HEK293 (cell line): Measurements from ENCODE around the gene FADS2.

ENCODE experiments used
- CTCF ChIA-PET: fragments of 350-600 bp; formaldehyde crosslinking; extraction: SDS; loops from one replicate; lab custom pipeline; 2021; ENCODE audit warnings: antibody characterized with exemption; lab: Yijun Ruan, JAX
- POLR2A ChIA-PET: fragments of 300-600 bp; formaldehyde crosslinking; extraction: SDS; loops from one replicate; lab custom pipeline; 2020; ENCODE audit warnings: antibody characterized with exemption, inconsistent platforms; lab: Yijun Ruan, JAX
- H3K27ac ChIP-seq: fragments of 200-500 bp; sonication (Bioruptor generic); 2 replicates; pipeline ENCODE4 v1.5.1; 2014; ENCODE audit warnings: low read depth, low read length, control low read depth, inconsistent platforms; ENCODE audit errors: extremely low read depth
- H3K36me3 ChIP-seq, 2 experiments: fragments of 200-500 bp in 1 of 2; sonication (Bioruptor generic) in 1 of 2; 1 replicate in 1 of 2; 2 replicates in 1 of 2; pipeline ENCODE4 v1.5.1; 2014 to 2017; ENCODE audit warnings: inconsistent platforms in 2 of 2, low read length in 2 of 2; ENCODE audit not compliant: control insufficient read depth in 2 of 2, insufficient read depth in 1 of 2
- H3K4me1 ChIP-seq: fragments of 200-500 bp; sonication (Bioruptor generic); 2 replicates; pipeline ENCODE4 v1.5.1; 2014; ENCODE audit warnings: mild to moderate bottlenecking, low read length, inconsistent platforms; ENCODE audit not compliant: control insufficient read depth, insufficient read depth
- H3K4me3 ChIP-seq: 2 replicates; pipeline ENCODE4 v1.5.1; 2011; ENCODE audit warnings: low read depth, mild to moderate bottlenecking, control low read depth, low read length, moderate library complexity
- H3K9me3 ChIP-seq: fragments of 200-500 bp; sonication (Bioruptor generic); 2 replicates; pipeline ENCODE4 v1.5.1; 2014; ENCODE audit warnings: low read depth, low read length, inconsistent platforms; ENCODE audit not compliant: control insufficient read depth, insufficient read depth
- KLF1 ChIP-seq: fragments of 450-650 bp; formaldehyde crosslinking; IDR thresholded peaks from 2 replicates; pipeline ENCODE4 v1.5.1; 2016; ENCODE audit warnings: missing biosample characterization, missing genetic modification characterization
- KLF8 ChIP-seq: fragments of 450-650 bp; formaldehyde crosslinking; IDR thresholded peaks from 2 replicates; pipeline ENCODE4 v1.5.1; 2016; ENCODE audit warnings: missing biosample characterization, missing genetic modification characterization
- KLF9 ChIP-seq: fragments of 450-650 bp; formaldehyde crosslinking; IDR thresholded peaks from 2 replicates; pipeline ENCODE4 v1.5.1; 2016; ENCODE audit warnings: missing biosample characterization, missing genetic modification characterization, low read depth
- SCRT1 ChIP-seq: fragments of 450-650 bp; formaldehyde crosslinking; IDR thresholded peaks from 2 replicates; pipeline ENCODE4 v1.5.1; 2016; ENCODE audit warnings: missing biosample characterization, missing genetic modification characterization, borderline replicate concordance
- SCRT2 ChIP-seq: fragments of 450-650 bp; formaldehyde crosslinking; IDR thresholded peaks from 2 replicates; pipeline ENCODE4 v1.5.1; 2016; ENCODE audit warnings: missing biosample characterization, missing genetic modification characterization
- SP2 ChIP-seq: fragments of 450-650 bp; formaldehyde crosslinking; IDR thresholded peaks from 2 replicates; pipeline ENCODE4 v1.5.1; 2016; ENCODE audit warnings: missing biosample characterization, missing genetic modification characterization
- YY2 ChIP-seq: fragments of 450-650 bp; formaldehyde crosslinking; IDR thresholded peaks from 2 replicates; pipeline ENCODE4 v1.5.1; 2016; ENCODE audit warnings: missing biosample characterization, missing genetic modification characterization
- ZBTB17 ChIP-seq: fragments of 450-650 bp; formaldehyde crosslinking; IDR thresholded peaks from 2 replicates; pipeline ENCODE4 v1.5.1; 2016; ENCODE audit warnings: missing biosample characterization, missing genetic modification characterization
- ZBTB7A ChIP-seq: fragments of 450-650 bp; formaldehyde crosslinking; IDR thresholded peaks from 2 replicates; pipeline ENCODE4 v1.5.1; 2016; ENCODE audit warnings: low read depth, missing biosample characterization, missing genetic modification characterization
- ZBTB8A ChIP-seq: fragments of 450-650 bp; formaldehyde crosslinking; IDR thresholded peaks from 2 replicates; pipeline ENCODE4 v1.5.1; 2016; ENCODE audit warnings: missing biosample characterization, missing genetic modification characterization
- ZFP37 ChIP-seq: fragments of 450-650 bp; formaldehyde crosslinking; IDR thresholded peaks from 2 replicates; pipeline ENCODE4 v1.5.1; 2016; ENCODE audit warnings: missing biosample characterization, missing genetic modification characterization
- ZNF132 ChIP-seq: fragments of 450-650 bp; formaldehyde crosslinking; IDR thresholded peaks from 2 replicates; pipeline ENCODE4 v1.5.1; 2017; ENCODE audit warnings: missing biosample characterization, missing genetic modification characterization, borderline replicate concordance
- ZNF169 ChIP-seq: fragments of 450-650 bp; formaldehyde crosslinking; IDR thresholded peaks from 2 replicates; pipeline ENCODE4 v1.5.1; 2016; ENCODE audit warnings: missing biosample characterization, missing genetic modification characterization
- ZNF248 ChIP-seq: fragments of 450-650 bp; formaldehyde crosslinking; IDR thresholded peaks from 2 replicates; pipeline ENCODE4 v1.5.1; 2017; ENCODE audit warnings: missing biosample characterization, missing genetic modification characterization
- ZNF37A ChIP-seq: fragments of 450-650 bp; IDR thresholded peaks from 2 replicates; pipeline ENCODE4 v1.5.1; 2018; ENCODE audit warnings: missing biosample characterization, missing genetic modification characterization
- ZNF391 ChIP-seq: fragments of 450-650 bp; formaldehyde crosslinking; IDR thresholded peaks from 2 replicates; pipeline ENCODE4 v1.5.1; 2016; ENCODE audit warnings: low read depth, missing biosample characterization, missing genetic modification characterization, borderline replicate concordance
- ZNF510 ChIP-seq: fragments of 450-650 bp; formaldehyde crosslinking; IDR thresholded peaks from 2 replicates; pipeline ENCODE4 v1.5.1; 2018; ENCODE audit warnings: mild to moderate bottlenecking, missing genetic modification characterization, missing biosample characterization; ENCODE audit not compliant: insufficient replicate concordance
- ZNF544 ChIP-seq: fragments of 450-650 bp; formaldehyde crosslinking; IDR thresholded peaks from 2 replicates; pipeline ENCODE4 v1.5.0; 2017; ENCODE audit warnings: missing biosample characterization, missing genetic modification characterization
- ZNF596 ChIP-seq: fragments of 450-650 bp; IDR thresholded peaks from 2 replicates; pipeline ENCODE4 v1.5.0; 2018; ENCODE audit warnings: missing biosample characterization, mild to moderate bottlenecking, missing genetic modification characterization, moderate library complexity
- ZNF629 ChIP-seq: fragments of 450-650 bp; formaldehyde crosslinking; IDR thresholded peaks from 2 replicates; pipeline ENCODE4 v1.5.1; 2017; ENCODE audit warnings: missing biosample characterization, missing genetic modification characterization
- ZNF660 ChIP-seq: fragments of 450-650 bp; IDR thresholded peaks from 2 replicates; pipeline ENCODE4 v1.5.1; 2018; ENCODE audit warnings: missing biosample characterization, mild to moderate bottlenecking, missing genetic modification characterization
- ZNF830 ChIP-seq: fragments of 450-650 bp; IDR thresholded peaks from 2 replicates; pipeline ENCODE4 v1.5.0; 2018; ENCODE audit warnings: missing biosample characterization, missing genetic modification characterization, low read depth, mild to moderate bottlenecking, moderate library complexity
- TF ChIP-seq, protein P1 (sequence below): fragments of 450-650 bp; formaldehyde crosslinking; IDR thresholded peaks from 2 replicates; pipeline ENCODE4 v1.5.1; 2016; ENCODE audit warnings: missing biosample characterization, missing genetic modification characterization
- TF ChIP-seq, protein P2 (sequence below): fragments of 450-650 bp; formaldehyde crosslinking; IDR thresholded peaks from 2 replicates; pipeline ENCODE4 v1.5.1; 2016; ENCODE audit warnings: missing biosample characterization, missing genetic modification characterization
- TF ChIP-seq, protein P3 (sequence below): fragments of 450-650 bp; formaldehyde crosslinking; optimal IDR thresholded peaks from 2 replicates; pipeline ENCODE3; 2016; ENCODE audit warnings: missing biosample characterization, mild to moderate bottlenecking, missing genetic modification characterization
- TF ChIP-seq, protein P4 (sequence below): fragments of 450-650 bp; formaldehyde crosslinking; IDR thresholded peaks from 2 replicates; pipeline ENCODE4 v1.5.1; 2016; ENCODE audit warnings: missing biosample characterization, missing genetic modification characterization

The FADS2 gene

GRCh38 chr11:61791737-61792309 lies 36.3 kb upstream of the FADS2 start:
- Histone ChIP-seq H3K36me3 (peaks cover 0 to 61% of the 10 kb centered on the region in 2 experiments; a peak in 2 of 3 replicates), H3K9me3 (no peaks in the 10 kb centered on the region), H3K4me3 (peak overlapping the region; percentile 87), H3K4me1 (no peaks in the 10 kb centered on the region), H3K27ac (peak overlapping the region; percentile 89)
- CTCF ChIA-PET = interaction anchor here (0.6 to 9.0 kb wide), 9 partner anchors 10 to 602 kb away, joined by 3 to 118 read pairs (median 4); no protein-coding TSS in a partner anchor
- POLR2A ChIA-PET = interaction anchor here (1.1 to 3.6 kb wide), 8 partner anchors 12 to 158 kb away, joined by 3 to 38 read pairs (median 5); partner anchors contain the start of genes FADS1 and FADS2
- TF ChIP-seq ZNF660 (tag by site-specific recombination) (peak; percentile 18; the same call in 1 of the 2 replicates), KLF9 (tag by site-specific recombination) (0 out of 2 replicates have a peak, but pooled peaks have one; percentile 41), SCRT2 (peak; percentile 53; the same call in 1 of the 2 replicates), ZFP37 (no peak)

- peaks cover 0 to 60% of the 10 kb centered on the region in 2 experiments; a peak in 2 of 3 replicates for H3K36me3 ChIP-seq
- POLR2A ChIA-PET = interaction anchor here (0.5 to 3.6 kb wide), 10 partner anchors 9 to 157 kb away, joined by 3 to 38 read pairs (median 5); partner anchors contain the start of genes FADS1 and FADS2
- no peaks in the 10 kb centered on the region for H3K9me3 ChIP-seq
- CTCF ChIA-PET = interaction anchor here (1.0 to 9.0 kb wide), 8 partner anchors 9 to 602 kb away, joined by 3 to 118 read pairs (median 7); no protein-coding TSS in a partner anchor
- H3K4me1 ChIP-seq = 0 out of 2 replicates have a peak, but pooled peaks cover 1% of the 10 kb centered on the region
- peak within 1 kb of the TSS; percentile 87 for H3K4me3 ChIP-seq
- H3K27ac ChIP-seq = peak within 1 kb of the TSS; percentile 89
- TF ChIP-seq ZNF37A (tag by site-specific recombination) (no peak), YY2 (tag by site-specific recombination) (peak; percentile 62), ZBTB7A (peak; percentile 60; the same call in 1 of the 2 replicates), ZNF629 (tag by site-specific recombination) (peak; percentile 69; the same call in 1 of the 2 replicates), ZNF132 (no peak), SCRT1 (tag by site-specific recombination) (no peak), KLF8 (peak; percentile 73; the same call in 1 of the 2 replicates), ZNF544 (tag by site-specific recombination) (no peak), KLF1 (no peak), SP2 (tag by site-specific recombination) (peak; percentile 90), ZBTB8A (tag by site-specific recombination) (peak; percentile 60), ZNF169 (tag by site-specific recombination) (no peak), ZBTB17 (tag by site-specific recombination) (peak; percentile 79), ZNF248 (tag by site-specific recombination) (no peak), ZNF391 (tag by site-specific recombination) (no peak; the same call in 1 of the 2 replicates), ZNF596 (0 out of 2 replicates have a peak, but pooled peaks have one; percentile 36), ZNF510 (tag by site-specific recombination) (no peak), ZNF830 (no peak)
- TF ChIP-seq, protein P1, sequence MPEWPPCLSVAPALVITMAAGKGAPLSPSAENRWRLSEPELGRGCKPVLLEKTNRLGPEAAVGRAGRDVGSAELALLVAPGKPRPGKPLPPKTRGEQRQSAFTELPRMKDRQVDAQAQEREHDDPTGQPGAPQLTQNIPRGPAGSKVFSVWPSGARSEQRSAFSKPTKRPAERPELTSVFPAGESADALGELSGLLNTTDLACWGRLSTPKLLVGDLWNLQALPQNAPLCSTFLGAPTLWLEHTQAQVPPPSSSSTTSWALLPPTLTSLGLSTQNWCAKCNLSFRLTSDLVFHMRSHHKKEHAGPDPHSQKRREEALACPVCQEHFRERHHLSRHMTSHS (tag by site-specific recombination) = no peak
- TF ChIP-seq, protein P2, sequence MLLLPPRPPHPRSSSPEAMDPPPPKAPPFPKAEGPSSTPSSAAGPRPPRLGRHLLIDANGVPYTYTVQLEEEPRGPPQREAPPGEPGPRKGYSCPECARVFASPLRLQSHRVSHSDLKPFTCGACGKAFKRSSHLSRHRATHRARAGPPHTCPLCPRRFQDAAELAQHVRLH (tag by site-specific recombination) = peak; percentile 100
- TF ChIP-seq, protein P3, sequence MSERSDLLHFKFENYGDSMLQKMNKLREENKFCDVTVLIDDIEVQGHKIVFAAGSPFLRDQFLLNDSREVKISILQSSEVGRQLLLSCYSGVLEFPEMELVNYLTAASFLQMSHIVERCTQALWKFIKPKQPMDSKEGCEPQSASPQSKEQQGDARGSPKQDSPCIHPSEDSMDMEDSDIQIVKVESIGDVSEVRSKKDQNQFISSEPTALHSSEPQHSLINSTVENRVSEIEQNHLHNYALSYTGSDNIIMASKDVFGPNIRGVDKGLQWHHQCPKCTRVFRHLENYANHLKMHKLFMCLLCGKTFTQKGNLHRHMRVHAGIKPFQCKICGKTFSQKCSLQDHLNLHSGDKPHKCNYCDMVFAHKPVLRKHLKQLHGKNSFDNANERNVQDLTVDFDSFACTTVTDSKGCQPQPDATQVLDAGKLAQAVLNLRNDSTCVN = peak; percentile 88
- TF ChIP-seq, protein P4, sequence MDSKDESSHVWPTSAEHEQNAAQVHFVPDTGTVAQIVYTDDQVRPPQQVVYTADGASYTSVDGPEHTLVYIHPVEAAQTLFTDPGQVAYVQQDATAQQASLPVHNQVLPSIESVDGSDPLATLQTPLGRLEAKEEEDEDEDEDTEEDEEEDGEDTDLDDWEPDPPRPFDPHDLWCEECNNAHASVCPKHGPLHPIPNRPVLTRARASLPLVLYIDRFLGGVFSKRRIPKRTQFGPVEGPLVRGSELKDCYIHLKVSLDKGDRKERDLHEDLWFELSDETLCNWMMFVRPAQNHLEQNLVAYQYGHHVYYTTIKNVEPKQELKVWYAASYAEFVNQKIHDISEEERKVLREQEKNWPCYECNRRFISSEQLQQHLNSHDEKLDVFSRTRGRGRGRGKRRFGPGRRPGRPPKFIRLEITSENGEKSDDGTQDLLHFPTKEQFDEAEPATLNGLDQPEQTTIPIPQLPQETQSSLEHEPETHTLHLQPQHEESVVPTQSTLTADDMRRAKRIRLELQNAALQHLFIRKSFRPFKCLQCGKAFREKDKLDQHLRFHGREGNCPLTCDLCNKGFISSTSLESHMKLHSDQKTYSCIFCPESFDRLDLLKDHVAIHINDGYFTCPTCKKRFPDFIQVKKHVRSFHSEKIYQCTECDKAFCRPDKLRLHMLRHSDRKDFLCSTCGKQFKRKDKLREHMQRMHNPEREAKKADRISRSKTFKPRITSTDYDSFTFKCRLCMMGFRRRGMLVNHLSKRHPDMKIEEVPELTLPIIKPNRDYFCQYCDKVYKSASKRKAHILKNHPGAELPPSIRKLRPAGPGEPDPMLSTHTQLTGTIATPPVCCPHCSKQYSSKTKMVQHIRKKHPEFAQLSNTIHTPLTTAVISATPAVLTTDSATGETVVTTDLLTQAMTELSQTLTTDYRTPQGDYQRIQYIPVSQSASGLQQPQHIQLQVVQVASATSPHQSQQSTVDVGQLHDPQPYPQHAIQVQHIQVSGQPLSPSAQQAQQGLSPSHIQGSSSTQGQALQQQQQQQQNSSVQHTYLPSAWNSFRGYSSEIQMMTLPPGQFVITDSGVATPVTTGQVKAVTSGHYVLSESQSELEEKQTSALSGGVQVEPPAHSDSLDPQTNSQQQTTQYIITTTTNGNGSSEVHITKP (tag by site-specific recombination) = peak; percentile 83
Observed at GRCh38 chr11:61792310-61793082, 35.6 kb upstream of the FADS2 start, which contains the start of the genes FEN1 and TMEM258. TSS of gene FEN1 (plus strand) at chr11:61792911. CDS start at chr11:61795362, 2,451 bp downstream. TSS of gene TMEM258 (minus strand) at chr11:61792599. CDS start at chr11:61792558, 41 bp downstream.
